Measurements from ENCODE around the gene COL23A1. TPM values are rescaled to one million over a fixed set of nuclear protein-coding genes. Genes with fewer than 3 reads are reported as not detected.
"Not testable (repeated sequence)": the region's sequence is repeated elsewhere in the genome, so short reads cannot be mapped to it uniquely, and the experiment has no call there.

Gene COL23A1
- total RNA-seq, 4 donors from 2014 or later: 0.83 to 1.8 (median 1.5) TPM

DNA sequence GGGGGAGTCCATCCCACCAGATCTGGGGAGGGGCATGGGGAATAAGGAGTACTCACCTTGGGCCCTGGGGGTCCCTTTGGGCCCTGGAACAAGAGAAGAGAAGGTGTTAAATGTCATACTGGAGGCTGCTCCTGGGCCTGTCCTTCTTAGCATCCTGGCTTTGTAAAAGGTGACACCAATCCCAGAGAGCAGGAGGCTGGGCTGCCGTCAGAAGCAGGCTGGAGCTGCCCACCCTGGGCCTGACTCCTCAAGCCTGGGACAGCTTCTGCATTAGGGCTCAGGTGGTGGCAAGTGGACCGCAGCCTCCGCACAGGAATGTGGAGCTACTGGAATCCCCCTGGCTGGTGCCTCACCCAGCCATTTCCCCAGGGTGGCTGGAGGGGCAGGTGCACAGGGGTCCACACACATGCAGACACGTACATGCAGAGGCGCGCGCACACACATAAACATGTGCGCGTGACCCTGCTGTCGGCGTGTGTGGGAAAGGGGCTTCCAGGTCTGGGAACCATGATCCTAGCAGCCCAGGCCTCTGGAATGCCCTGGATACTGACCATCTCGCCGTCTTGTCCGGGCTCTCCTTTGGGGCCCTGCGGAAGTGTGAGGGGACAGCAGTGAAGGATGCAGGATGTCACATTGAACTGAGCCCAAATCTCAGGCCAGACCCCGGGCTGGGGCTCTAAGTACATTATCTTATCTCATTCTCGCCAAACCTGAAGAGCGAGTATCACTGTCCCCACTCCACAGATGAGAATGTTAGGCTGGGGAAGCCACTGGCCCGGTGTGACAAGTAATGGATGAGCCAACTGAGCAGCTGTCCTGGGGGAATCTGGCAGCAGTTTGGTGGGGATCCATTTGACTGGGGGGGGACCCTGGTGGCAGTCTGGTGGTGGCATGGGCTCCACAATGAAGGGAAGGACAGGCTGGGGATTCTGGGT lies 328.3 kb downstream of the COL23A1 start:
- Histone ChIP-seq H3K9me3 (no peaks in the 10 kb centered on the region), H3K4me3 (no peak overlapping the region), H3K36me3 (no peaks in the 10 kb centered on the region), H3K27me3 (peaks cover 0 to 5% (median 0%) of the 10 kb centered on the region in 4 donors), H3K27ac (replicated peaks in 1 of 4) (no peak overlapping the region), H3K4me1 (no peaks in the 10 kb centered on the region)
- DNase-seq (ENCODE audit: extremely low spot score): no peak
- TF ChIP-seq POLR2AphosphoS5 (IDR thresholded peaks at IDR 0.05) (no peak), POLR2A (IDR thresholded peaks at IDR 0.05; ENCODE audit: low read depth) (no peak), EP300 (IDR thresholded peaks at IDR 0.05) (no peak)
- TF ChIP-seq, protein P1, sequence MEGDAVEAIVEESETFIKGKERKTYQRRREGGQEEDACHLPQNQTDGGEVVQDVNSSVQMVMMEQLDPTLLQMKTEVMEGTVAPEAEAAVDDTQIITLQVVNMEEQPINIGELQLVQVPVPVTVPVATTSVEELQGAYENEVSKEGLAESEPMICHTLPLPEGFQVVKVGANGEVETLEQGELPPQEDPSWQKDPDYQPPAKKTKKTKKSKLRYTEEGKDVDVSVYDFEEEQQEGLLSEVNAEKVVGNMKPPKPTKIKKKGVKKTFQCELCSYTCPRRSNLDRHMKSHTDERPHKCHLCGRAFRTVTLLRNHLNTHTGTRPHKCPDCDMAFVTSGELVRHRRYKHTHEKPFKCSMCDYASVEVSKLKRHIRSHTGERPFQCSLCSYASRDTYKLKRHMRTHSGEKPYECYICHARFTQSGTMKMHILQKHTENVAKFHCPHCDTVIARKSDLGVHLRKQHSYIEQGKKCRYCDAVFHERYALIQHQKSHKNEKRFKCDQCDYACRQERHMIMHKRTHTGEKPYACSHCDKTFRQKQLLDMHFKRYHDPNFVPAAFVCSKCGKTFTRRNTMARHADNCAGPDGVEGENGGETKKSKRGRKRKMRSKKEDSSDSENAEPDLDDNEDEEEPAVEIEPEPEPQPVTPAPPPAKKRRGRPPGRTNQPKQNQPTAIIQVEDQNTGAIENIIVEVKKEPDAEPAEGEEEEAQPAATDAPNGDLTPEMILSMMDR (IDR thresholded peaks at IDR 0.05): no peak
- intact Hi-C loops (cut with DNase I): no loop called here
- 88% methylated on average over 8 of the region's 19 CpGs for WGBS

DNA sequence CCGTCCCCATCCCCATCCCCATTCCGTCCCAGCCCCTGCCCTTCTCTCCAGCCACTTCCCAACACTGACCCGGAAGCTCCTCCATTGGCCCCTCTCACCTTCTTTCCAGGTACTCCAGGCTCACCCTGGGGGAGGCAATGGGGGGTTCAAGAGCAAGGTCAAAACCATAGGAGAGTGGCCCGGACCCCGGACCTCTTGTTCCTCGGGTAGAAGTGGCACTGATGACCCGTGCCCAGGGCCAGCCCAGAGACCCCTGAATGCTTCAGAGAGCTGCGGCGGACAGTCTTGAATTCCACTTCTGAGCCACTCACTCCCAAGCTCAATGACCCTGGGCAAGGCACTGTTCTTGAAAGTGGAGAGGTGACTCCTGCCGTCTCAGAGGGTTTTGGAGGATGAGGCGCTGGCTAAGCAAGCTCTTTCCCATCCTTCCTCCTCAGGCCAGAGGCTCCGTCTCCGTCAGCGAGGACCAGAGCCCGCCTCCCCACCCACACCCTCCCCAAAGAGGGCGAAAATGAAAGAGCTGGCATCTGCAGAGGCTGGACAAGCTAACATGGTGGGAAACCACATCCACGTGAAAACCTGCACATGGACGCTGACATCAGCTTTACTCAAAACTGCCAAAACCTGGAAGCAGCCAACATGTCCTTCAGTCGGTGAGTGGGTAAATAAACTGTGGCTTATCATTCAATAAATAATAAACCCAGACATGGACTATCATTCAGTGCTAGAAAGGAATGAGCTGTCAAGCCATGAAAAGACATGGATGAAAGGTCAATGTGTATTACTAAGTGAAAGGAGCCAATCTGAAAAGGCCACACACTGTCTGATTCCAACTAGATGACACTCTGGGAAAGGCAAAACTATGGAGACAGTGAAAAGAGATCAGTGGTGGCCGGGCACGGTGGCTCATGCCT lies 330.3 kb downstream of the COL23A1 start:
- Histone ChIP-seq H3K27me3 (peaks cover 0 to 8% (median 0%) of the 10 kb centered on the region in 4 donors), H3K4me1 (no peaks in the 10 kb centered on the region), H3K27ac (replicated peaks in 1 of 4) (no peak overlapping the region), H3K9me3 (no peaks in the 10 kb centered on the region), H3K4me3 (no peak overlapping the region), H3K36me3 (no peaks in the 10 kb centered on the region)
- no peak for DNase-seq (ENCODE audit: extremely low spot score)
- intact Hi-C loops (cut with DNase I): no loop called here
- no peak for TF ChIP-seq POLR2A (IDR thresholded peaks at IDR 0.05; ENCODE audit: low read depth)
- TF ChIP-seq POLR2AphosphoS5 (IDR thresholded peaks at IDR 0.05): no peak
- TF ChIP-seq, protein P1 (IDR thresholded peaks at IDR 0.05): no peak
- no peak for TF ChIP-seq EP300 (IDR thresholded peaks at IDR 0.05)
- 90% methylated on average over 21 of the region's 21 CpGs for WGBS

DNA sequence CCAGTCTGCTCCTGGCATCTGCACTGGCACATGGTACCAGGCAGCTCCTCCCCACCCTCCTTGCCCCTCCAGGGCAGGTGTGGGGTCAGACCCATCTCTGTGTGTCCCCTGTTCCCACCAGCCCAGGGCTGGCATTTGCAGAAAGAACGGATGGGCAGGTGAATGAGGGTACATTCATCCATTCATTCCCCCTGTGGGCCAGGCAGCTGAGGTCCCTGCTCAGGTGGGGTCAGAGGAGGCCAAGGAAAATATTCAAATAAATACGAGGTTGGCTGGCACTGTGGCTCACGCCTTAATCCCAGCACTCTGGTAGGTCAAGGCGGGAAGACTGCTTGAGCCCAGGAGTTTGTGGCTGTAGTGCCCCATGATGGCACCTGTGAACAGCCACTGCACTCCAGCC lies 332.5 kb downstream of the COL23A1 start:
- Histone ChIP-seq H3K36me3 (no peaks in the 10 kb centered on the region), H3K4me1 (no peaks in the 10 kb centered on the region), H3K27ac (replicated peaks in 1 of 4) (no peak overlapping the region), H3K9me3 (no peaks in the 10 kb centered on the region), H3K4me3 (no peak overlapping the region), H3K27me3 (peaks cover 0 to 8% (median 0%) of the 10 kb centered on the region in 4 donors)
- intact Hi-C loops (cut with DNase I): no loop called here
- DNase-seq (ENCODE audit: extremely low spot score): no peak
- 100% methylated on average over 4 of the region's 4 CpGs for WGBS
- TF ChIP-seq POLR2A (IDR thresholded peaks at IDR 0.05; ENCODE audit: low read depth): no peak
- TF ChIP-seq, protein P1 (IDR thresholded peaks at IDR 0.05): no peak
- TF ChIP-seq EP300 (IDR thresholded peaks at IDR 0.05): no peak
- no peak for TF ChIP-seq POLR2AphosphoS5 (IDR thresholded peaks at IDR 0.05)

DNA sequence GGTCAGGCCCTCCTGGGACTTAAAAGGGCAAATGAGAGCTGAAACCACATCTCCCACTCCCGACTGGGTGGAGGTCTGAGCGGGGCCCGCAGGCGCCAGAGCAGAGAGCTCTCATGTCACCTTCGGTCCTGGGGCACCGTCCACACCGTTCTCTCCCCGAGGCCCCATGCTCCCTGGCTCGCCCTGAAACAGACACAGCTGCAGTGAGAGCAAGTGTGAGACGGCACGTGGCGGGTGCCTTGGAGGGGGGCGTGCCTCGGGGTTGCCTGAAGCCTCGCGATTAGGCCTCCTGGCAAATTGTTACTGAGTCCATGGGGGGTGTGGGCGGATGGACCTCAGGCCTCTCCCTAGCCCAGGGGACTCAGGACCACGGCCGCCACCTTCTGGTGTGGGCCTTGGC lies 333.4 kb downstream of the COL23A1 start:
- H3K4me3 ChIP-seq: no peak overlapping the region
- intact Hi-C loops (cut with DNase I): no loop called here
- 86% methylated on average over 19 of the region's 19 CpGs for WGBS
- H3K27ac ChIP-seq (replicated peaks in 1 of 4): no peak overlapping the region
- no peaks in the 10 kb centered on the region for H3K9me3 ChIP-seq
- TF ChIP-seq POLR2A (IDR thresholded peaks at IDR 0.05; ENCODE audit: low read depth): no peak
- TF ChIP-seq, protein P1 (IDR thresholded peaks at IDR 0.05): no peak
- no peak for TF ChIP-seq EP300 (IDR thresholded peaks at IDR 0.05)
- TF ChIP-seq POLR2AphosphoS5 (IDR thresholded peaks at IDR 0.05): no peak
- peaks cover 0 to 8% (median 0%) of the 10 kb centered on the region in 4 donors for H3K27me3 ChIP-seq
- DNase-seq (ENCODE audit: extremely low spot score): no peak
- no peaks in the 10 kb centered on the region for H3K4me1 ChIP-seq
- no peaks in the 10 kb centered on the region for H3K36me3 ChIP-seq

DNA sequence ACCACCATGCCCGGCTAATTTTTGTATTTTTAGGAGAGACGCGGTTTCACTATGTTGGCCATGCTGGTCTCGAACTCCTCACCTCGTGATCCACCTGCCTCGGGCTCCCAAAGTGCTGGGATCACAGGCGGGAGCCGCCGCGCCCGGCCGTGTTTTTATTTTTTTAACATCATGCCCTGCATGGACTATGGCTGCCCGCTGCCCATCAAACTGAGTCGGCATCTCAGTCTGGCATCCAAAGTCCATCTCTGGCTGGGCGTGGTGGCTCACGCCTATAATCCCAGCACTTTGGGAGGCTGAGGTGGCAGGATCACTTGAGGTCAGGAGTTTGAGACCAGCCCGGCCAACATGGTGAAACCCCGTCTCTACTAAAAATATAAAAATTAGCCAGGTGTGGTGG lies 336.6 kb downstream of the COL23A1 start:
- H3K9me3 ChIP-seq; H3K27me3 ChIP-seq; H3K27ac ChIP-seq (replicated peaks in 1 of 4); intact Hi-C loops (cut with DNase I); H3K4me3 ChIP-seq; H3K4me1 ChIP-seq; DNase-seq (ENCODE audit: extremely low spot score); H3K36me3 ChIP-seq: not testable (repeated sequence)
- WGBS: 83% methylated on average over 18 of the region's 18 CpGs
